SH-SY5Y (cell line): ENCODE results near the gene RBM33.

ENCODE experiments used
- GATA2 ChIP-seq: IDR thresholded peaks from 2 replicates; pipeline ENCODE4 v1.6.1; 2011; ENCODE audit warnings: mild to moderate bottlenecking, low read depth, low read length
- GATA3 ChIP-seq: IDR thresholded peaks from 2 replicates; pipeline ENCODE4 v1.6.1; 2011; ENCODE audit warnings: low read depth, mild to moderate bottlenecking, low read length, moderate library complexity

DNA sequence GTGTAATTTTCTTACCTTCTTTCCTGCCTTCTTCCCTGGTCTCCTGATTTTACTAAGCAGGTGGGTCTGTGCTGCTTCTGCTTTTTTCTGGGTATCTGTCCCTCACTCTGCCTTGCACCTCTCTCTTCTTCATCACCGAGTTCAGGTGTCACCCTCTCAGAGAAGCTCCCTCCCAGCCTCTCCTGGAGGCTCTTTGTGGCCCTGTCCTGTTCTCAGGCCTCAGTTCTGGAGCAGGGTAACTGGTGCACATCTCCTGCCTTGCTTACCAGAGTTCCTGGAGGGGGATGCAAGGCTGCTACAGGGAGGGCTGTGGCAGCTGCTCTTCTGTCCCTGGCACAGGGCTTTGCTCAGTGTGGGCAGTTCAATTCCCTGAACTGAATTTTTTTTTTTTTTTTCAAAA lies 66.1 kb downstream of the RBM33 start:
- TF ChIP-seq GATA3 = no peak
- TF ChIP-seq GATA2 = no peak
